A673 (cell line): ENCODE results near the gene CCDC97. TPM values are rescaled to one million over a fixed set of nuclear protein-coding genes. Genes with fewer than 3 reads are reported as not detected.
A peak's percentile ranks its signal among the peaks of the same experiment; 100 is the strongest.

ENCODE experiments used
- BruUV-seq: library from RNA; stranded (reverse); fragments of 400-500 nt; replicated peaks from 2 replicates; lab custom pipeline; 2021; lab: Mats Ljungman, UMichigan
- CTCF ChIA-PET: fragments of 300-600 bp; sonication (Branson Sonifier 250); formaldehyde crosslinking; loops from one replicate; lab custom pipeline; 2022; ENCODE audit warnings: antibody characterized with exemption; lab: Charles Lee
- POLR2A ChIA-PET: fragments of 300-600 bp; sonication (Branson Sonifier 250); formaldehyde crosslinking; loops from one replicate; lab custom pipeline; 2022; ENCODE audit warnings: antibody characterized with exemption; ENCODE audit not compliant: low non-redundant PET; lab: Charles Lee
- DNase-seq: peaks from one replicate; pipeline ENCODE4 v3.0.0-alpha.2; 2015; ENCODE audit warnings: low spot score
- H3K27ac ChIP-seq: fragments of 200-600 bp; sonication (generic); 2 replicates; pipeline ENCODE4 v1.5.1; 2016; ENCODE audit warnings: mixed run types, low read depth, mild to moderate bottlenecking, mixed read lengths, antibody characterized with exemption, low read length; ENCODE audit not compliant: poor library complexity, severe bottlenecking
- H3K27me3 ChIP-seq: fragments of 200-600 bp; sonication (generic); replicated peaks from 2 replicates; pipeline ENCODE4 v1.6.1; 2017; ENCODE audit warnings: mixed run types, low read depth, mild to moderate bottlenecking, mixed read lengths, antibody characterized with exemption, low read length; ENCODE audit not compliant: insufficient read depth, poor library complexity
- H3K36me3 ChIP-seq: fragments of 200-600 bp; sonication (generic); 2 replicates; pipeline ENCODE4 v1.6.1; 2016; ENCODE audit warnings: mixed run types, mild to moderate bottlenecking, mixed read lengths, antibody characterized with exemption, low read length; ENCODE audit not compliant: insufficient read depth, poor library complexity, severe bottlenecking
- H3K4me1 ChIP-seq: fragments of 200-600 bp; sonication (generic); 2 replicates; pipeline ENCODE4 v1.6.1; 2017; ENCODE audit warnings: mixed run types, mild to moderate bottlenecking, mixed read lengths, antibody characterized with exemption, low read length; ENCODE audit not compliant: insufficient read depth, poor library complexity, severe bottlenecking
- H3K4me3 ChIP-seq: fragments of 200-600 bp; sonication (generic); 2 replicates; pipeline ENCODE4 v1.5.1; 2016; ENCODE audit warnings: low read depth, mixed run types, mild to moderate bottlenecking, mixed read lengths, low read length; ENCODE audit not compliant: poor library complexity, severe bottlenecking
- H3K9me3 ChIP-seq: fragments of 200-600 bp; sonication (generic); 2 replicates; pipeline ENCODE4 v1.6.1; 2016; ENCODE audit warnings: mixed run types, low read depth, mild to moderate bottlenecking, mixed read lengths, antibody characterized with exemption, low read length; ENCODE audit not compliant: poor library complexity, severe bottlenecking
- EZH2 ChIP-seq: fragments of 200-600 bp; sonication (generic); IDR thresholded peaks from 2 replicates; pipeline ENCODE4 v1.6.1; 2017; ENCODE audit warnings: borderline replicate concordance, low read depth, mild to moderate bottlenecking, mixed read lengths, antibody characterized with exemption, low read length; ENCODE audit not compliant: poor library complexity, severe bottlenecking
- intact Hi-C: fragments of 100-400 bp; cut with micrococcal nuclease; formaldehyde crosslinking; loops from one replicate; pipeline ENCODE4 v1.10.0; 2022; ENCODE audit not compliant: unreplicated experiment
- total RNA-seq: library from RNA; stranded (reverse); gene quantifications from 2 replicates; pipeline ENCODE4 v1.2.3, GENCODE V29; 2021
- TF ChIP-seq, protein P1 (sequence below): fragments of 300-800, 200-600 bp; sonication (generic); conservative IDR thresholded peaks from 2 replicates; pipeline ENCODE4 v1.5.1; 2017; ENCODE audit warnings: low read depth, mild to moderate bottlenecking, antibody characterized with exemption, low read length, moderate library complexity, mixed read lengths

Gene CCDC97
- total RNA-seq, 1 experiment from 2014 or later = 40.8 TPM

DNA sequence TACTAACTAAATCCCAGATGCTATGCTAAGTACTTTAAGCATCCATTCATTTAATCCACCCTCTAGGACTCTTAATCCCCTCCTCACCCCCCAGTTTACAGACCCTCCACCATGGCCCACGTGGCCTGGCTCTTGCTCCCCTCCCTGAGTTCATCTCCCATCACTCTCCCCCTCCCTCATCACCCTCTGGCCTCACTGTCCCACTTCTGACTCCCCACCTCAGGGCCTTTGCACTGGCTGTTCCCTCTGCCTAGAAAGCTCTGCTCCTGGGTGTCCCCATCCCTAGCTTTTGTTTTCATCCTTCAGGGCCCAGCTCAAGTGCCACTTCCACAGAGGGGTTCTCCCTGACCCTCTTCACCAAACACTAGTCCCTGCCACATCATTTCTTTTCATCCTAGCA lies 49.8 kb downstream of the CCDC97 start:
- no peak for DNase-seq
- H3K4me3 ChIP-seq = no peak overlapping the region
- no peaks in the 10 kb centered on the region for H3K9me3 ChIP-seq
- intact Hi-C loops = no loop called here
- CTCF ChIA-PET = no interaction called here
- H3K27ac ChIP-seq = no peak overlapping the region
- no TSS peak for BruUV-seq
- no peaks in the 10 kb centered on the region for H3K36me3 ChIP-seq
- TF ChIP-seq, protein P1, sequence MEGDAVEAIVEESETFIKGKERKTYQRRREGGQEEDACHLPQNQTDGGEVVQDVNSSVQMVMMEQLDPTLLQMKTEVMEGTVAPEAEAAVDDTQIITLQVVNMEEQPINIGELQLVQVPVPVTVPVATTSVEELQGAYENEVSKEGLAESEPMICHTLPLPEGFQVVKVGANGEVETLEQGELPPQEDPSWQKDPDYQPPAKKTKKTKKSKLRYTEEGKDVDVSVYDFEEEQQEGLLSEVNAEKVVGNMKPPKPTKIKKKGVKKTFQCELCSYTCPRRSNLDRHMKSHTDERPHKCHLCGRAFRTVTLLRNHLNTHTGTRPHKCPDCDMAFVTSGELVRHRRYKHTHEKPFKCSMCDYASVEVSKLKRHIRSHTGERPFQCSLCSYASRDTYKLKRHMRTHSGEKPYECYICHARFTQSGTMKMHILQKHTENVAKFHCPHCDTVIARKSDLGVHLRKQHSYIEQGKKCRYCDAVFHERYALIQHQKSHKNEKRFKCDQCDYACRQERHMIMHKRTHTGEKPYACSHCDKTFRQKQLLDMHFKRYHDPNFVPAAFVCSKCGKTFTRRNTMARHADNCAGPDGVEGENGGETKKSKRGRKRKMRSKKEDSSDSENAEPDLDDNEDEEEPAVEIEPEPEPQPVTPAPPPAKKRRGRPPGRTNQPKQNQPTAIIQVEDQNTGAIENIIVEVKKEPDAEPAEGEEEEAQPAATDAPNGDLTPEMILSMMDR = no peak
- TF ChIP-seq EZH2 = no peak
- H3K4me1 ChIP-seq = peaks cover 6% of the 10 kb centered on the region
- POLR2A ChIA-PET = no interaction called here
- no peaks in the 10 kb centered on the region for H3K27me3 ChIP-seq

DNA sequence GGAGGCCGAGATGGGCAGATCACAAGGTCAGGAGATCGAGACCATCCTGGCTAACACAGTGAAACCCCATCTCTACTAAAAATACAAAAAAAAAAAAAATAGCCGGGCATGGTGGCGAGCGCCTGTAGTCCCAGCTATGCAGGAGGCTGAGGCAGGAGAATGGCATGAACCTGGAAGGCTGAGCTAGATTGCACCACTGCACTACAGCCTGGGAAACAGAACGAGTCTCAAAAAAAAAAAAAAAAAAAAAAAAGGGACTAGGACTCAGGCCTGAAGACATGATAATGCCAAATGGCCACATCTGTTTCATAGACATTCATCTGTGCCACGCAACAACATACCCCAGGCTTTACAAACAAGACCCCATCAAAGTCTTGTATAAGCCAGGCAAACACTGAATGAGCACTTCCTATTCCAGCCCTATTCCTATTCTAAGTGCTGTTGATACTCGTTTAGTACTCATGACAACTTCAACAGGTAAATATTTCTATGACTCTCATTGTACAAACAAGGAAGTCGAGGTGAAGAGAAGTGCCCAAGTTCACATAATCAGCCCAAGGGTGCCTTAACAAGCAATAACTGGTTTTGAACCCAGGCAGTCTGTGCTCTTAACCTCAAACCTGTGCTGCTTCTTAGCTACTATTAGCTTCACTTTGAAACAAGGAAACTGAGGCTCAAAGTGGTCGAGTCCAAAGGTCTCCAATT lies 52.3 kb downstream of the CCDC97 start:
- BruUV-seq = no TSS peak
- ChIA-PET POLR2A (no interaction called here), CTCF (interaction anchor here (0.6 kb wide), 1 partner anchor 69 kb away, joined by 5 read pairs; no protein-coding TSS in a partner anchor)
- Histone ChIP-seq H3K27me3 (no peaks in the 10 kb centered on the region), H3K4me3 (no peak overlapping the region), H3K4me1 (peaks cover 6% of the 10 kb centered on the region), H3K27ac (no peak overlapping the region), H3K36me3 (no peaks in the 10 kb centered on the region), H3K9me3 (no peaks in the 10 kb centered on the region)
- no peak for DNase-seq
- intact Hi-C loops = no loop called here
- TF ChIP-seq, protein P1 = no peak
- no peak for TF ChIP-seq EZH2

DNA sequence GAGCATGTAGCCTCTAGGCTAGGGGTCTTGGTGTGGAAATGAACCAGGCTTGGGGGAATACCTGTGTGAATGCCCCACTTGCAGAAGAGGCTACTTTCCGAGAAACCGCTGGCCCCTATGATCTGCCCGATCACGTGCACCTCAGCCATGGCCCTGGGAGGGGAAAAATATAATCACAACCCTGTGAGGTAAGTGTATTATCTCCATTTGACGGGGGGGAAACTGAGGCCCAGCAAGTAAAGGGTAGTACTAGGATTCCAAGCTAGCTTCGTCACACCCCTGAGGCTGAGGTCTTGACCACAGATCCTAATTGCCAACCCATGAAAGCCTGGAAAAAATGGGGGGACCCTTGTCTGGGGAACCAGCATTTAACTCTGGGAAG lies 53.4 kb downstream of the CCDC97 start:
- TF ChIP-seq, protein P1 = no peak
- TF ChIP-seq EZH2 = no peak
- no peaks in the 10 kb centered on the region for H3K36me3 ChIP-seq
- H3K9me3 ChIP-seq = no peaks in the 10 kb centered on the region
- H3K27me3 ChIP-seq = no peaks in the 10 kb centered on the region
- DNase-seq = no peak
- ChIA-PET CTCF (no interaction called here), POLR2A (interaction anchor here (0.6 to 0.8 kb wide), 2 partner anchors 10 to 28 kb away, joined by 3 to 10 read pairs; no protein-coding TSS in a partner anchor)
- intact Hi-C loops = no loop called here
- peak overlapping the region; percentile 100 for H3K27ac ChIP-seq
- H3K4me3 ChIP-seq = peak overlapping the region; percentile 79
- peaks cover 6% of the 10 kb centered on the region for H3K4me1 ChIP-seq
- no TSS peak for BruUV-seq
